Ovary (tissue), 9 donors: ENCODE results near the gene DEAF1. TPM values are rescaled to one million over a fixed set of nuclear protein-coding genes. Genes with fewer than 3 reads are reported as not detected.
A peak's percentile ranks its signal among the peaks of the same experiment; 100 is the strongest.

Source experiments
- DNase-seq, 5 donors: peaks; one replicate each; pipeline ENCODE4 v3.0.0-alpha.2; 2019 to 2020
- H3K27ac ChIP-seq, 2 donors: fragments of 200-600 bp; one replicate each; pipeline versions ENCODE4 v1.5.1 to v1.8.0; 2019 to 2022
- H3K27me3 ChIP-seq: fragments of 200-600 bp; one replicate; pipeline ENCODE4 v1.8.0; 2022
- H3K36me3 ChIP-seq: fragments of 200-600 bp; sonication (generic); one replicate; pipeline ENCODE4 v1.5.1; 2019
- H3K4me1 ChIP-seq: one replicate; pipeline ENCODE4 v1.8.1; 2013; ENCODE audit warnings: mild to moderate bottlenecking, moderate library complexity; ENCODE audit not compliant: insufficient read depth
- H3K4me3 ChIP-seq: fragments of 200-600 bp; sonication (generic); one replicate; pipeline ENCODE4 v1.5.1; 2017
- H3K9me3 ChIP-seq, 2 donors: fragments of 200-600 bp in 1 of 2; sonication (generic) in 1 of 2; one replicate each; pipeline versions ENCODE4 v1.5.1 to v1.8.1; 2013 to 2019; ENCODE audit warnings: mild to moderate bottlenecking in 1 of 2, moderate library complexity in 1 of 2
- EP300 ChIP-seq: sonication (generic); formaldehyde crosslinking; IDR thresholded peaks from one replicate; pipeline ENCODE4 v1.6.1; 2017; ENCODE audit warnings: antibody characterized with exemption
- POLR2A ChIP-seq: fragments of 450-650 bp; IDR thresholded peaks from one replicate; pipeline ENCODE4 v1.6.1; 2017; ENCODE audit warnings: antibody characterized with exemption, mild to moderate bottlenecking, moderate library complexity
- WGBS, 3 donors: extraction: QIAGEN DNeasy Blood & Tissue Kit in 1 of 3; methylation state at CpG; one replicate each; pipeline versions ENCODE4 v1.1.5 to v1.1.7; 2013 to 2017; 5-methylcytosine and 5-hydroxymethylcytosine counted together
- intact Hi-C, 4 donors: fragments of 100-400 bp; cut with DNase I; formaldehyde crosslinking; loops; one replicate each; pipeline versions ENCODE4 v1.11.0 to v1.15.1; 2022 to 2023
- polyA plus RNA-seq, 2 donors: library from polyadenylated mRNA; stranded (reverse); fragments of 200-250 nt in 1 of 2; fragments of 350-450 nt in 1 of 2; fragmentation: Illumina TruSeq in 1 of 2; extraction: RNeasy Lipid Tissue Mini Kit (QIAGEN cat#74804) in 1 of 2; gene quantifications; one replicate each; pipeline ENCODE4 v1.2.3, GENCODE V29; 2013 to 2014
- total RNA-seq, 7 donors: library from RNA; depleted of rRNA in 2 of 7; stranded (reverse); fragments of >200 nt in 2 of 7; fragmentation: NEBNext Ultra II Directional in 3 of 7; extraction: Animal tissue kit (Norgen Biotek cat#: 25700) in 3 of 7; gene quantifications; one replicate each; pipeline versions ENCODE4 v1.1.0 to v1.2.4, GENCODE V29; 2016 to 2023
- TF ChIP-seq, protein P1 (sequence below), 3 donors: fragments of 450-650 bp in 2 of 3; fragments of 200-600 bp in 1 of 3; IDR thresholded peaks; one replicate each; pipeline versions ENCODE4 v1.5.1 to v1.8.0; 2016 to 2022; ENCODE audit warnings: antibody characterized with exemption in 3 of 3, mild to moderate bottlenecking in 1 of 3
- donor health status: DM: no; HTN: no; CAD: no; lungs with moderate emphysema.
- donor health status: DM: no; HTN: no; CAD: no.
- donor health status: Bipolar disorder and iron deficiency.
- donor health status: DM: yes; HTN: yes; CAD: no.
- donor health status: DM: no; HTN: no; CAD: no.
- donor health status: DM: yes; HTN: yes; CAD: no.

Gene DEAF1
- total and polyA plus RNA-seq, 9 donors, result 10.2 to 43.4 (median 28.6) TPM

DNA sequence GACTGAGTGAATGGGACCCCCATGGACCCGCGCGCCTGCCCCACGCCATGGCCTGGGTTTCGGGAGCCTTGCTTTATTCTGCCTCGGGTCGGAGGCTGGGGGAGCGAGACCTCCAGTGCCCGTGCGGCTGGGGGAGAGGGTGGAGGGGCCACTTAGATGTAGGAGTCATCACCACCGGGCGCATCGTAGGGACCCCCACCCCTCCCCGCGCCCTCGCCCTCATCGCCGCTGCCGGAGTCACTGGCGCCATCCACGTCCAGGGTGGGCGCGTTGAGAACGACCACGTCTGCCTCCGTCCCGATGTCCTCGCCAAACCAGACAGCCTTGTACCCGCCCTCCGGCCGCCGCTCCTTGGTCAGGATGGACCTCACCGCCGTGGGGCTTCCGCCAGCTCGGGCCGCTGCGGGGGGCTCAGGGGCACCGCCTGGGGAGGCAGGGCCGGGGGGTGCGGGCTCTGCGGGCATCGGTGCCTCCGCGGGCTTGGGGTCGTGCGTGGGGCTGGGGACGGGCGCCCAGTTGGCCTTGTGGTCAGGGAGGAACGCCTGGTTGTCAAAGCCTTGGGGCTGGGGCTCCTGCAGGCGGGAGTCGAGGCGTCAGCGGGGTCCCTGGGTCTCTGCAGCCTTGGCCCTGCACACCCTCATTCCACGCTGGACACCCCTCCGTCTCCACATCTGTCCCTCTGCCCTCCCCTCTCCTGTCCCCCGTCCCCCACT, 77.7 kb downstream of the DEAF1 start:
- H3K4me1 ChIP-seq, result peaks cover 8% of the 10 kb centered on the region
- H3K27ac ChIP-seq, result no peak overlapping the region
- H3K36me3 ChIP-seq, result no peaks in the 10 kb centered on the region
- intact Hi-C loops, result loop anchor here in 1 of 4 donors (10.0 kb wide), 1 partner anchor 57 kb away; no protein-coding TSS in a partner anchor
- H3K9me3 ChIP-seq, result no peaks in the 10 kb centered on the region
- H3K4me3 ChIP-seq, result no peak overlapping the region
- WGBS, 3 donors, result 91 to 93% (median 92%) methylated on average over 53 to 57 of the region's 57 CpGs
- DNase-seq, result peak in 3 of 5 donors; percentile 16 to 51 (median 50)
- no peak for TF ChIP-seq POLR2A
- TF ChIP-seq, protein P1, sequence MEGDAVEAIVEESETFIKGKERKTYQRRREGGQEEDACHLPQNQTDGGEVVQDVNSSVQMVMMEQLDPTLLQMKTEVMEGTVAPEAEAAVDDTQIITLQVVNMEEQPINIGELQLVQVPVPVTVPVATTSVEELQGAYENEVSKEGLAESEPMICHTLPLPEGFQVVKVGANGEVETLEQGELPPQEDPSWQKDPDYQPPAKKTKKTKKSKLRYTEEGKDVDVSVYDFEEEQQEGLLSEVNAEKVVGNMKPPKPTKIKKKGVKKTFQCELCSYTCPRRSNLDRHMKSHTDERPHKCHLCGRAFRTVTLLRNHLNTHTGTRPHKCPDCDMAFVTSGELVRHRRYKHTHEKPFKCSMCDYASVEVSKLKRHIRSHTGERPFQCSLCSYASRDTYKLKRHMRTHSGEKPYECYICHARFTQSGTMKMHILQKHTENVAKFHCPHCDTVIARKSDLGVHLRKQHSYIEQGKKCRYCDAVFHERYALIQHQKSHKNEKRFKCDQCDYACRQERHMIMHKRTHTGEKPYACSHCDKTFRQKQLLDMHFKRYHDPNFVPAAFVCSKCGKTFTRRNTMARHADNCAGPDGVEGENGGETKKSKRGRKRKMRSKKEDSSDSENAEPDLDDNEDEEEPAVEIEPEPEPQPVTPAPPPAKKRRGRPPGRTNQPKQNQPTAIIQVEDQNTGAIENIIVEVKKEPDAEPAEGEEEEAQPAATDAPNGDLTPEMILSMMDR (IDR thresholded peaks at IDR 0.05), result no peak
- TF ChIP-seq EP300, result no peak
- H3K27me3 ChIP-seq, result no peaks in the 10 kb centered on the region

DNA sequence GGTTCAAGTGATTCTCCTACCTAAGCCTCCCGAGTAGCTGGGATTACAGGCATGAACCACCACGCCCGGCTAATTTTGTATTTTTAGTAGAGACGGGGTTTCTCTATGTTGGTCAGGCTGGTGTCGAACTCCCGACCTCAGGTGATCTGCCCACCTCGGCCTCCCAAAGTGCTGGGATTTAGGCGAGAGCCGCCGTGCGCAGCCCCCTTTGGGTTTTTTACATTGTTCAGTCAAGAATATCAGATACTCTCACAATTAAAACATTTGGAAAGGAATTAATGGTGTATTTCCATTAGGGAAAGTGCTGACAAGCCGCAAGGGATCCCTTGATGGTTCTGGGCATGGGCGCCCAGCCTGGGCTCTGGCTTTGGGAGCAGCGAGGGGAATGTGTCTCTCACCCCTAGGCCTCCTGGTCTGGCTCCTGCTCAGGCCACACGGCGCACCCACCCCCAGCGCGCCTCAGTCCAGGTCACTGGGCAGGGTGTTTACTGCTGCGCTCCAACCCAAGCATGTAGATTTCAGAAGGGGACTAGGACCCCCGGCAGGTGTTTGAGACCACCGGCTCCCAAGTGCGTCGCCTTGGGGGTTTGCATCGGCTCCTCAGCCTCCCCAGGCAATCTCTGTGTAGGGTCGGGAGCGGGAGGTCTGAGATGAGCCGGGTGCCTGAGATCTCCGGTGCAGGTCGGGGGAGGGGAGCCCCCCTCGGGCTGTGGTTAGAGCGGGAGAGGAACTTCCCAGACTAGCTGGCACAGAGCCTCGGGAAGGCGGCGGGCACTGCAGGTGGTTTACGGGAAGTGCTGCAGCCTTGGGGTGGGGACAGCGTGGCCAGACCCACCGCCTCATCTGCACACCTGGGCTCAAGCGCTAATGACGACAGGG, 78.5 kb downstream of the DEAF1 start:
- Histone ChIP-seq H3K27me3 (no peaks in the 10 kb centered on the region), H3K4me1 (peaks cover 8% of the 10 kb centered on the region), H3K27ac (peak overlapping the region in 1 of 2 donors; percentile 80), H3K9me3 (no peaks in the 10 kb centered on the region), H3K4me3 (peak overlapping the region; percentile 59), H3K36me3 (no peaks in the 10 kb centered on the region)
- TF ChIP-seq POLR2A, result no peak
- TF ChIP-seq EP300, result no peak
- TF ChIP-seq, protein P1 (IDR thresholded peaks at IDR 0.05), result no peak
- intact Hi-C loops, result loop anchor here in 1 of 4 donors (10.0 kb wide), 1 partner anchor 58 kb away; no protein-coding TSS in a partner anchor
- WGBS, 3 donors, result 81 to 84% (median 83%) methylated on average over 36 to 39 of the region's 39 CpGs
- peak in 3 of 5 donors; percentile 37 to 68 (median 59) for DNase-seq

DNA sequence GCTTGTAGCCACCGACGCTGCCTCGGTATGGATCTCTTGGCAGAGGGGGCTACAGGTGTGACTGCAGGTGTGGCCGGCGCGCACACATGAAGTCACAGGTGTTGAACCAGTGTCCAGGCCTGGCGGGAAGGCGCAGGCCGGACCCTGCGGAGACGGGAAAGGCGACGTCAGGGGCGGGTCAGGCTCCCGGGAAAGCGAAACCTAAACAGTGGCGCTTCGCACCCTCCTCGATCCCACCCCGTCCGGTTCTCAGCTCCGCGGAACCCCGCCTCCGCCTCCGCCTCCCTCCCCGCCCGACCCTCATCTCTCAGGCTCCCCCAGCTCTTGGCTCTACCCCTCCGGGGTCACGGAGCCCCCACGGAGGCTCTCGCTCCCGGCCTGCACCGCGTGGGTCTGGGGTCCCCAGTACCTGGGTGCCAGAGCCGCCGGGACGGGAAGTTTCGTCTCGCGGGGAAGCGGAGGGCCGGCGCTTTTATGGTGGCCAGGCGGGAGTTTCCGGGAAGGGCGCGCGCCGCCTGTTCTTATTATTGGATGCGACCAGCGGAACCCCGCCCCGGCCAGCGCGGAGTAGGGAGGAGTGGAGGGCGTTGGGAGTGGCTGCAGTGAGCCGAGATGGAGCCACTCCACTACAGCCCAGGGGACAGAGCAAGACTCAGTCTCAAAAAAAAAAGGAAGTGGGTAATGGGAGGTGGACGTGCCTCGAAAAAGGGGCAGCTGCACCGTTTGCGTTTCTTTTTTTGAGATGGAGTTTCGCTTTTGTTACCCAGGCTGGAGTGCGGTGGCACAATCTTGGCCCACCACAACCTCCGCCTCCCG, 79.3 kb downstream of the DEAF1 start, which contains the start of gene IRF7:
Gene IRF7, minus strand, starts transcription at position 447 of the 816 bp plus-strand sequence. CDS start 586 bp downstream, outside the sequence.
- H3K27ac ChIP-seq, result peak within 1 kb of the TSS; percentile 62 to 80
- intact Hi-C loops, result loop anchor here in 1 of 4 donors (10.0 kb wide), 1 partner anchor 59 kb away; no protein-coding TSS in a partner anchor
- H3K9me3 ChIP-seq, result no peaks in the 10 kb centered on the region
- no peaks in the 10 kb centered on the region for H3K36me3 ChIP-seq
- peak within 1 kb of the TSS; percentile 59 for H3K4me3 ChIP-seq
- H3K4me1 ChIP-seq, result peaks cover 8% of the 10 kb centered on the region
- DNase-seq, result peak; percentile 88 to 93 (median 91)
- 4 to 5% (median 5%) methylated on average over 47 to 66 of the region's 66 CpGs for WGBS, 3 donors
- H3K27me3 ChIP-seq, result no peaks in the 10 kb centered on the region
- TF ChIP-seq EP300 (no peak), POLR2A (peak; percentile 62)

DNA sequence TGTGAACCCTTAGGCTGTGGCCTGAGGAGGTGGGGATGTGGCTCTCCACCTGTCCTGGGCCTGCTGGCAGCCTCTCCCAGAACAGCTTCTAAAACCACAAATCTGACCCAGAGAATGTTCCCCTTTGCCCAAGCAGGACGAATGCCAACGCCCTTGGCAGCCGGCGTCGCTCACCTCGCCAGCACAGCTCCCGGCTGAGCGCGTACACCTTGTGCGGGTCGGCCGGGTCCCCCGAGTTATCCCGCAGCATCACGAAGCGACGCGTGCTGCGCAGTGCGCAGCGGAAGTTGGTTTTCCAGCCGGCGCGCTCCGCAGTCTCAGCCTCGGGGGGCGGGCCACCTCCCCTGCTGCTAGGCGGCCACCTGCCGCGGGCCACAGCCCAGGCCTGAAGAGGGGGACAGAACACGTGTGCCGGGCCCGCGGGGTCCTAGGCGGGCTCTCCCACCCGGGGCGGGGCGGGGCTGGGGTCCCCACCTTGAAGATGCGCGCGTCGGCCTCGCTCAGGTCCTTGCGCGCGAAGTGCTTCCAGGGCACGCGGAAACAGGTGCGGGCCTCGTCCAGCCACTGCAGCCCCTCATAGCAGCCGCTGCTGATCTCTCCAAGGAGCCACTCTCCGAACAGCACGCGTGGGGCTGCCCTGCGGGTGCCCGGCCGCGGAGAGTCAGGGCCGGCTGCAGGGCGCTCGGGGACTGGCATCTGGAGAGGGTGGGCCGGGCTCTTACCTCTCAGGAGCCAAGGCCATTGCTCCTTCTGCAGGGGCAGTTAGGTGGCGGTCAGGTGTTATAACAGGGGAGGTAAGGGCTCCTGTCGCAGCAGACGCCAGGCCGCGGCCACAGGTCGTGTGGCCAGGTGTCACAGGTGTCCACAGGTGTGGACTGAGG, 80.2 kb downstream of the DEAF1 start:
- peak in 4 of 5 donors; percentile 35 to 67 (median 56) for DNase-seq
- intact Hi-C loops, result loop anchor here in 1 of 4 donors (10.0 kb wide), 1 partner anchor 60 kb away; no protein-coding TSS in a partner anchor
- Histone ChIP-seq H3K4me1 (peaks cover 8% of the 10 kb centered on the region), H3K27me3 (no peaks in the 10 kb centered on the region), H3K36me3 (no peaks in the 10 kb centered on the region), H3K27ac (peak overlapping the region; percentile 62 to 80), H3K9me3 (no peaks in the 10 kb centered on the region), H3K4me3 (peak overlapping the region; percentile 59)
- 36 to 53% (median 50%) methylated on average over 29 to 68 of the region's 68 CpGs for WGBS, 3 donors
- TF ChIP-seq, protein P1 (IDR thresholded peaks at IDR 0.05), result no peak
- no peak for TF ChIP-seq POLR2A
- TF ChIP-seq EP300, result no peak
